ENCODE measurements around the gene DCST1. TPM values are rescaled to one million over a fixed set of nuclear protein-coding genes. Genes with fewer than 3 reads are reported as not detected.

The DCST1 gene
- total and polyA plus RNA-seq, 2 donors (not counting 1 experiment from before 2014, with no cell fraction given), result 0.22 TPM; not detected in 1

GRCh38 chr1:155015527-155016230 is 17.9 kb upstream of the DCST1 start:
- H3K9ac ChIP-seq (ENCODE audit: low read length), result no peak overlapping the region
- peak overlapping the region; percentile 84 for H3K4me3 Mint-ChIP-seq
- peaks cover 0 to 2% (median 0%) of the 10 kb centered on the region in 3 donors for H3K9me3 ChIP-seq (ENCODE audit: control extremely low read depth in 1 of 3, control insufficient read depth in 2 of 3, insufficient read depth in 1 of 3, low read length in 2 of 3)
- no peak overlapping the region for H2AFZ ChIP-seq (ENCODE audit: insufficient read depth, low read depth, low read length, poor library complexity, severe bottlenecking)
- 82% methylated on average over 13 of the region's 16 CpGs for WGBS (ENCODE audit: insufficient coverage)
- H4K20me1 ChIP-seq (ENCODE audit: control insufficient read depth, insufficient read depth, low read length, poor library complexity, severe bottlenecking), result peaks cover 12% of the 10 kb centered on the region
- H3K4me3 ChIP-seq (ENCODE audit: control extremely low read depth in 1 of 5, extremely low read depth in 1 of 5, insufficient read depth in 1 of 5, low read depth in 2 of 5, low read length in 4 of 5), result no peak overlapping the region
- no peaks in the 10 kb centered on the region for H3K79me2 ChIP-seq (ENCODE audit: control insufficient read depth, insufficient read depth, low read length)
- H3K36me3 ChIP-seq (replicated peaks in 1 of 2; ENCODE audit: control extremely low read depth in 1 of 2, control insufficient read depth in 1 of 2, extremely low read depth in 1 of 2, insufficient read depth in 2 of 2, low read length in 1 of 2), result peaks cover 0 to 24% of the 10 kb centered on the region in 2 experiments
- no peak for DNase-seq
- no peaks in the 10 kb centered on the region for H3K27me3 ChIP-seq (replicated peaks in 1 of 4; ENCODE audit: control extremely low read depth in 1 of 4, control insufficient read depth in 3 of 4, insufficient read depth in 4 of 4, low read length in 3 of 4)
- peak overlapping the region; percentile 93 for H3K27ac Mint-ChIP-seq
- CTCF ChIA-PET, result interaction anchor here (0.7 to 17.4 kb wide), 16 partner anchors 16 to 456 kb away, joined by 3 to 295 read pairs (median 22); partner anchors contain the start of genes ADAM15, CKS1B, FLAD1 and LENEP
- intact Hi-C loops (cut with micrococcal nuclease), result loop anchor here (2.0 kb wide), 1 partner anchor 33 kb away; the partner anchor contains the start of gene FLAD1
- no peak for ATAC-seq (ENCODE audit: low read depth)
- H3K4me1 ChIP-seq (ENCODE audit: control insufficient read depth in 2 of 2, insufficient read depth in 2 of 2, low read length in 2 of 2), result peaks cover 70 to 84% of the 10 kb centered on the region in 2 donors
- peak overlapping the region; percentile 92 for H3K4me2 ChIP-seq (replicated peaks; ENCODE audit: low read depth, low read length, poor library complexity, severe bottlenecking)
- no peaks in the 10 kb centered on the region for H3K9me3 Mint-ChIP-seq (ENCODE audit: insufficient read depth)
- H3K27me3 Mint-ChIP-seq, result no peaks in the 10 kb centered on the region
- peaks cover 79% of the 10 kb centered on the region for H3K4me1 Mint-ChIP-seq
- POLR2A ChIA-PET, result interaction anchor here (0.6 to 6.0 kb wide), 5 partner anchors 8 to 60 kb away, joined by 3 to 74 read pairs (median 17); partner anchors contain the start of genes CKS1B, PBXIP1 and ZBTB7B
- TF ChIP-seq EZH2 (IDR thresholded peaks at IDR 0.05; ENCODE audit: borderline replicate concordance, insufficient read depth, low read depth, low read length, poor library complexity, severe bottlenecking), result no peak
- TF ChIP-seq, protein P1, sequence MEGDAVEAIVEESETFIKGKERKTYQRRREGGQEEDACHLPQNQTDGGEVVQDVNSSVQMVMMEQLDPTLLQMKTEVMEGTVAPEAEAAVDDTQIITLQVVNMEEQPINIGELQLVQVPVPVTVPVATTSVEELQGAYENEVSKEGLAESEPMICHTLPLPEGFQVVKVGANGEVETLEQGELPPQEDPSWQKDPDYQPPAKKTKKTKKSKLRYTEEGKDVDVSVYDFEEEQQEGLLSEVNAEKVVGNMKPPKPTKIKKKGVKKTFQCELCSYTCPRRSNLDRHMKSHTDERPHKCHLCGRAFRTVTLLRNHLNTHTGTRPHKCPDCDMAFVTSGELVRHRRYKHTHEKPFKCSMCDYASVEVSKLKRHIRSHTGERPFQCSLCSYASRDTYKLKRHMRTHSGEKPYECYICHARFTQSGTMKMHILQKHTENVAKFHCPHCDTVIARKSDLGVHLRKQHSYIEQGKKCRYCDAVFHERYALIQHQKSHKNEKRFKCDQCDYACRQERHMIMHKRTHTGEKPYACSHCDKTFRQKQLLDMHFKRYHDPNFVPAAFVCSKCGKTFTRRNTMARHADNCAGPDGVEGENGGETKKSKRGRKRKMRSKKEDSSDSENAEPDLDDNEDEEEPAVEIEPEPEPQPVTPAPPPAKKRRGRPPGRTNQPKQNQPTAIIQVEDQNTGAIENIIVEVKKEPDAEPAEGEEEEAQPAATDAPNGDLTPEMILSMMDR (IDR thresholded peaks at IDR 0.05), result no peak
- peak overlapping the region; percentile 88 to 89 for H3K27ac ChIP-seq (ENCODE audit: low read length in 2 of 2)

Data from B cell (primary cell).